Hematopoietic multipotent progenitor cell treated with erythropoietin and hydrocortisone succinate and interleukin-3 and kit ligand, for 6 days (in vitro differentiated cells): Measurements from ENCODE around the gene AMY2A.
"Not testable (repeated sequence)": the region's sequence is repeated elsewhere in the genome, so short reads cannot be mapped to it uniquely, and the experiment has no call there.

Source experiments
- DNase-seq: peaks from one replicate; pipeline ENCODE4 v3.0.0-alpha.2; 2015

Gene AMY2A

DNA sequence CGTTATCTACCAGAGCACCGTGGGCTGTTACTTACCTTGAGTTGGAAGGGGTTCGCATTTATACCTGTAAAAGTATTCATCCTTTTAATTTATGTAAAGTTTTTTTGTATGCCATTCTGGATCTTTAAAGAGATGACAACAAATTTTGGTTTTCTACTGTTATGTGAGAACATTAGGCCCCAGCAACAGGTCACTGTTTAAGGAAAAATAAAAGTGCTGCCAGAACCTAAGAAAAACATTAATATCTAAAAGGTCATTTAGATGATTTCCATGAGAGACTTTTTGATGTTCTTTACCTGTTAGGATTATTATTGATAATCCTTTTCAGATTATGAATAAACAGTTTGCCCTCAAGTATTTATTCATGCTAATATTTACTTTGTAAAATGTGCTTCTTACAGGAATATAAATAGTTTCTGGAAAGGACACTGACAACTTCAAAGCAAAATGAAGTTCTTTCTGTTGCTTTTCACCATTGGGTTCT lies at the start of gene AMY2A:
TSS of gene AMY2A (plus strand) at position 434 of the 484 bp plus-strand sequence. CDS start at position 448, 14 bp downstream.
- not testable (repeated sequence) for DNase-seq

DNA sequence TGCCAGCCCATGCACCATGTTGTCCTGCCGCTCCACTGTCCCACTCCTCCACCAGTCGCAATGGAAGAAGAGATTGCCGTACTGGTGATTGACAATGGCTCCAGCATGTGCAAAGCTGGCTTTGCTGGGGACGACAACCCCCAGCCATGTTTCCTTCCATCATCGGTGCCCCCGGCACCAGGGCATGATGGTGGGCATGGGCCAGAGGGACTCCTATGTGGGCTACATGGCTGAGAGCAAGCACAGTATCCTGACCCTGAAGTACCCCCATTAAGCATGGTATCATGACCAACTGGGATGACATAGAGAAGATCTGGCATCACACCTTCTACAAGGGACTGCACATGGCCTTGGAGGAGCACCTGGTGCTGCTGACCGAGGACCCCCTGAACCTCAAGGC lies 47.7 kb upstream of the AMY2A start:
- DNase-seq = no peak

DNA sequence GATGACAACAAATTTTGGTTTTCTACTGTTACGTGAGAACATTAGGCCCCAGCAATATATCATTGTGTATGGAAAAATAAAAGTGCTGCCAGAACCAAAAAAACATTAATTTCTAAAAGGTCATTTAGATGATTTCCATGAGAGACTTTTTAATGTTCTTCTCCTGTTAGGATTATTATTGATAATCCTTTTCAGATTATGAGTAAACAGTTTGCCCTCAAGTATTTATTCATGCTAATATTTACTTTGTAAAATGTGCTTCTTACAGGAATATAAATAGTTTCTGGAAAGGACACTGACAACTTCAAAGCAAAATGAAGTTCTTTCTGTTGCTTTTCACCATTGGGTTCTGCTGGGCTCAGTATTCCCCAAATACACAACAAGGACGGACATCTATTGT lies 45.9 kb upstream of the AMY2A start, which contains the start of gene AMY2B:
TSS of gene AMY2B (plus strand) at position 301 of the 400 bp plus-strand sequence. CDS start at position 315, 14 bp downstream.
- DNase-seq = not testable (repeated sequence)

DNA sequence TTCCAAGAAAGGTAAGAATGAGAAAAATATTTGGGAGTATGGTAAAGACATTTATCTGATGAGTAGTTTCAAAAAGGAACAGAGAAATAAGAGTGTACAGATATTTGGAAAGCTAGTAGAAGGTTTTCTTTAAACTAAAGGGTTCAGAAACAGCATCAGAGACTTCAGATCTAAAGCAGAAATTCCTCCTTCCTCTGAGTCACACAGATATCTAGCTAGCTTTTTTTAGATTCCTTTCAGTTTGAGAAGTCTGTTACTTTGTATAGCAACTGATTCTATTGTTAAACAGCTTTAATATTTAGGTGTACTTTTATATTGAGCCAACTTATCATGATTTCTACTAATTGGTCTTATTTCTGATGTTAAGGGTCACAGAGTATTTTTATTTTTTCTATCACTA lies 41.2 kb upstream of the AMY2A start:
- DNase-seq = no peak

DNA sequence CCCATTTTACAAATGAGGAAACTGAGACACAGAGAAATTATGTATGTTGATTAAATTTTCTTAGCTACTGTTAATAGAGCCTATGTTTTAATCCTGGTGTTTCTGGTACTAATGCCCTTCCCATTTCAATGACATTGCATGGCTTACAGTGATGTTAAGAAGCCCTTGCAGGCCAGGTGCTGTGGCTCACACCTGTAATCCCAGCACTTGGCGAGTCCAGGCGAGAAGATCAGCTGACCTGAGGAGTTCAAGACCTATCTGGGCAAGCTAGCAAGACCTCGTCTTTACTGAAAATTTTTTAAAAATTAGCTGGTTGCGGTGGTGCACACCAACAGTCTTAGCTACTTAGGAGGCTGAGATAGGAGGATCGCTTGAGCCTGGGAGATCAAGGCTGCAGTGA lies 40.4 kb upstream of the AMY2A start:
- not testable (repeated sequence) for DNase-seq

DNA sequence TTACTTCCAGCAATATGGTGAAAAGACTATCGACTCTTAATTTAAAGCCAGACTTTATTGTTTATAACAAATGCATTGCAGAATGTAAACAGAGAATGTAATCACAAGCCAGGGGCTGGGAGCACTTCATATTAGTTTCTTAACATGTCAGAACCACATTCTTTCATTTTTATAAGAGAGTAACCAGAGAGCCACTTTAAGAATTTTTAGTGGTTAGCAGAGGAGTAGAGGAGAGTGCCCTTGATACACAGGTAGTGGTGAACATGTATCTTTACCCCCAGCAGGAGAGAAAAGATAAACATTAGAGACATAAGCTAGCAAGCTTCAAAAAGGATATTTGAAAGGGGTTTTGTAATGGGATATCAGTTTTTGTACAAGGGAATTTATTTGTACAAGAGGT lies 34.8 kb upstream of the AMY2A start:
- DNase-seq = no peak

DNA sequence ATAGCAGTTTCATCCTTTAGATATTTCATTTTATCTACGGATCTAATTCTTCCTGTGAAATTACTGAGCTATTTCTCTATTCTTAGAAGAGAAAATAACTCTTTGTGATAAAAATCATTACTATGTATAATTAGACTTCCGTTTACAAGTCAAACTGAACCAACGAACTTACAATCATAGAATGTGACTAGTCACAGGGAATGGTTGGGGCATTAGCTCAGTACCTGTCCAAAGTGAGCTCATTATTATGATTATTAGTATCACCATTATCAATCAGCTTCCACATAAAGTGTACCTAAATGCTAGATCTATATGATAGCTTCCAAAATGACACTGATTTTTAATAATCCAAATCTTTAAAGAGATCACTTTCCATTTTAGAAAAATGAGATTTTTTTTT lies 33.3 kb upstream of the AMY2A start:
- no peak for DNase-seq

DNA sequence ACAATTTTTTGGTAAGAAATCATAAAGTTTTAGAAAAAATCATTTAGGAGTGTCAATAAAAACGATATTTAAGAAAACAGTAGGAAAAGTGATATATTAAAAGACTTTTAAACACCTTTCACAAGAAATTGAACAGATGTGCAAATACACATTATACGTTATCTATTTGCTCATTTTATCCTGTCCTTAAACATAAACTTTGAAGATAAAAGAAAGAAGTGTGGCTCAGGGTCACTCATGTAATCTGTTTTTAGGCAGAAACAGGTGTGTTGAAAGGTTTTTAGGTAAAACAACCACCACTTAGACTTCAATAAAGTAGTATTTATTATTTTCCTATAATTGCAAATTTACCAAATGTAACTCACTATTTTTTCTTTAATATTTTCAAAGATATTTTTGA lies 32.7 kb upstream of the AMY2A start:
- DNase-seq = no peak

DNA sequence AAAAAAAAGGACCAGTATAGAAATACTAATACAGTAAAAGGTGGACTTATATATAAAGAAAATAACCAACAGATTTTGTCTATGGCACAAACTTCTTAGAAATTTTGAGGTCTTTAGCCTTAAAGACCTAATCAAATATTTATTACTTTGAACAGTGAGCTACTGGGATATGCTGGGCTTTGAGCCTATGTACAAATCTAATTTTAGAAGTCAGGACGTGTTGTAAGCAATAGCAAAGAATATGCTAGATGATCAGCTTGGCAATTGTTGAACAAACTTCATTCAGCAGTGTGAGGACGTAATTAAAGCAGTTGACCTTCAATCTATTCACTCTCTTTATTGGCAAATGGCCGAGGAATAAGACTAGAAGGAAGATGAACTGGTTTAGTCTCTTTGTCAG lies 14.5 kb upstream of the AMY2A start:
- DNase-seq = not testable (repeated sequence)

DNA sequence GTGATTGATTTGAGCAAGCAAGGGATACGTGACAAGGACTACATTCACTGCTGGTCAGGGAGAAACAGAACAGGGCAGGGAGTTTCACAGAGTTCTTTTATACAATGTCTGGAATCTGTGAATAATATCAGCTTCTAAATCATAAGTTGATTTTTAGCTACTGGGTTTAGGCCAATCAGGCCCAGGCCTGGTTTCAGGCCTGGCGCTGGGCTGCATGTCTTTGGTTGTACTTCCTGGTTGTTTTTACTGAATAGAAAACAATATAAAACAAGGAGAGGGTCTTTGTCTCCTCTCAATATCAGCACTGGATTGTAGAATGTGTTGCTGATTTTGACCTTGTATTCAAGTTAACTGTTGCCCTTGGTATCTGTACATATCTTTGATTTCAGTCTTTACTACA lies 865 bp upstream of the AMY2A start:
- DNase-seq = no peak

DNA sequence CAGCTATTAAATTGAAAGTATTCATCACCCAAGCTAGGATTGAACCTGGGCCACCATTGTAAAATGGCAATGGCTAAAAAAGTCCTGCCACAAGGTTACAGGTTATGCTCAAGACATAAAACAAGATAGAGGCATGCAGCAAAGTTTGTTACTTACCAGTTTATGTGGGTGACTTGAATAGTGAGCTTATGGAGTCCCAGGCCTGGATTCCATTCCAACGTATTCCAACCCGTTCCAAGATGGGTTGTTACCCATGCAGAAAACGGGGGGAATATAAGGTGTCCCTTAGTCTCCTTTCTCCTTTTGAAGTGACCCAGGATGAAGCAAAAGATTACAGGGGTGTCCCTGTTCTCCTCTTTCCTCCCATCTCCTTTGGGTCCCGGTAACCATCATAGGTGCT lies 10.2 kb downstream of the AMY2A start:
- not testable (repeated sequence) for DNase-seq

DNA sequence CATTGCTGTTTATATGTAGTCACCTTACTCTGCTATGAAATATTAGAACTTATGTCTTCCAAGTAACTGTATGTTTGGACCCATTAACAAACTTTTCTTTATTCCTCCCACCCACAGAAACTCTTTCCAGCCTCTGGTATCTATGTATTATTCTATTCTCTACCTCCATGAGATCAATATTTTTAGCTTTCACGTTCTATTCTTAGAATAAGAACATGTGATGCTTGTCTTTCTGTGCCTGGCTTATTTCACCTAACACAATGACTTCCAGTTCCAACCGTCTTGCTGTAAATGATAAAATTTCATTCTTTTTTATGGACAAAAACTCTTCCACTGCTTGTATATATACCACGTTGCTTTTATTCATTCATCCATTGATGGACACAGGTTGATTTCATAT lies 24.0 kb downstream of the AMY2A start:
- not testable (repeated sequence) for DNase-seq

DNA sequence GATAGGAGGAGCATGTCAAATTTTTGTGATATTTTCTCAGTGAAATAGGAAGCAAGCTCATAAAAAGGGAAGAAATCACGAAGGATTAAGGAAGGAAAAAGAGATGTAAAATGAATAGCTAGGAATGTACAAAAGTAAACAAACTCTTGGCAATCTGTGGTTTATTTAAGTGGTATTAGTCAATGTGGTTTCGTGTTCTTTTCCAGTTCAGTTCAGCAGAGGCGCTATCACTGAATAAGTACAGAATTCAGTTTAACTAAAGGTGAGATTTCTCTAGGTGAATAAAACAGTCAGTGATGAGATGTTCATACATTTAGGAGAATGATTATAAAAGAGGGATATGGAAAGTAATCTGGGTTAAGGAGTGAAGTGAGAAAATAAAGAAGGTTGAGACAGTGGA lies 26.7 kb downstream of the AMY2A start:
- not testable (repeated sequence) for DNase-seq

DNA sequence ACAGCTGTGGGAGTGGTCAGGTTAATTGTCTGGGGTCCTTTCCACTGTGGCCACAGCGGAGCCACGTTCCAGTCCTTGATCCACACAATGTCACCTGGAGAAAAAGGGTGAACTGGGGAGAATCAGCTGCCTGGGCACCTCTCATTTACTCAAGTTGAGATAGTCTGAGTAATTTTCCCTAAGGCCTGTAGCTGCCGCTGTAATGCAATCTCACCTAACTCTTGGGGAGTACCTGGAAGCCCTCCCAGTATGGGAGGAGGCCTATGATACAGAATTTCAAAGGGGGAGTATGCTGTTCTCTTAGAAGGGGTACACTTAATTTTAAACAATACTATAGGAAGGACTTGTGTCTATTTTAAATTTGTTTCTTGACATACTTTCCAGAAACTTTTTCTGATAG lies 33.1 kb downstream of the AMY2A start:
- DNase-seq = not testable (repeated sequence)

DNA sequence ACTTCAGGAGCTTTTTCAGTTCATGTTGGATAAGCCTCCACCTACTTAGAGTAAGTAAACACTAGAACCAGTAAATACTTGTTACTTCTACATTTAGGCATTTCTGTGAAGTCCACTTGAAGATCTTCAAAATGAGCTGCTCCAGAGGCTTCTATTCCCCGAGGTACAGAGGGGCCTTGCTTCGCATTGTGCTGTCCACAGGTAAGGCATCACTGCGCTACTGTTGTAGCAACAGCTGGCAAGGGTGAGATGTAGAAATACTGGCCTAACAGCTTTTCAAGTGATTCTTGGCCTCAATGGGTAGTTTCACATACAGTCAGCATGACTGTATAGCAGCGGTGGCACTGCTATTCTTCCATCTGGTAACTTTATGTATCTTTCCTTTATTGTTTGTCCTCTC lies 33.7 kb downstream of the AMY2A start:
- DNase-seq = not testable (repeated sequence)

DNA sequence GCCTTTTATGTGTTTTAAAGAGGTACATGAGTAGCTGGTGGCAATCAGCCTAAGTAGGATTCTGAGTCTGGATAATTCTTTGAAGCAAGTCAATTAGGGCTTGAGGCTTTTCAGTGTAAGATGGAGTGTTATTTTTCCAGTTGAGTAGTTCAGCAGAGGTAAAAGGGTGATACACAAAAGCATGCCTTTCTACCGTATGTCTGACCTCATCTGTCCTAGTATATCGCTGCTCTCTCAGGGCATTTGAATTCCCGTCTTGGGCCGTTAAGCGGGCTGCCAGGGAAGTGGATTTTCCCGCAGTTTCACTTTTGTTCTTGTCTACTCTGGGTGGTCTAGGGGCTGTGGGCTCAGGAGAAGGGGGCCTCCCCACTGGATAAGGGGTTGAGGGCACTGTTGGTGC lies 36.9 kb downstream of the AMY2A start:
- not testable (repeated sequence) for DNase-seq

DNA sequence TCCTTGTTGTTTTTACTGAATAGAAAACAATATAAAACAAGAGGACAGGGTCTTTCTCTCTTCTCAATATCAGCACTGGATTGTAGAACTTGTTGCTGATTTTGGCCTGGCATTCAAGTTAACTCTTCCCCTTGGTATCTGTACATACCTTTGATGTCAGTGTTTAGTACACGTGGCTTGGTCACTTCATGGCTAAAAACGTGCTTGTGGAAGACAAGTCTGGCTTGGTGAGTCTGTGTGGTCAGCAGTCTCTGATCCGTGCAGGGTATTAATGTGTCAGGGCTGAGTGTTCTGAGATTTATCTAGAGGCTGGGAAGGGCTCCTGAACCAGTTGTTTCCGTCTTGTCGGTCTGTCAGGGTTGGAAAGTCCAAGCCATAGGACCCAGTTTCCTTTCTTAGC lies 38.2 kb downstream of the AMY2A start, which contains the start of gene AMY1A:
TSS of gene AMY1A (plus strand) at position 301 of the 400 bp plus-strand sequence. CDS start 571 bp downstream, outside the sequence.
- DNase-seq = not testable (repeated sequence)
